NCI-H345 treated with DMSO at 0.1 percent for 48 hours (cell line): Measurements from ENCODE around the gene ZNF556.
"Not testable (repeated sequence)": the region's sequence is repeated elsewhere in the genome, so short reads cannot be mapped to it uniquely, and the experiment has no call there.

Source experiments
- DNase-seq: peaks from one replicate; lab custom pipeline; 2025; ENCODE audit not compliant: unreplicated experiment; lab: John Stamatoyannopoulos, UW

ZNF556 gene

DNA sequence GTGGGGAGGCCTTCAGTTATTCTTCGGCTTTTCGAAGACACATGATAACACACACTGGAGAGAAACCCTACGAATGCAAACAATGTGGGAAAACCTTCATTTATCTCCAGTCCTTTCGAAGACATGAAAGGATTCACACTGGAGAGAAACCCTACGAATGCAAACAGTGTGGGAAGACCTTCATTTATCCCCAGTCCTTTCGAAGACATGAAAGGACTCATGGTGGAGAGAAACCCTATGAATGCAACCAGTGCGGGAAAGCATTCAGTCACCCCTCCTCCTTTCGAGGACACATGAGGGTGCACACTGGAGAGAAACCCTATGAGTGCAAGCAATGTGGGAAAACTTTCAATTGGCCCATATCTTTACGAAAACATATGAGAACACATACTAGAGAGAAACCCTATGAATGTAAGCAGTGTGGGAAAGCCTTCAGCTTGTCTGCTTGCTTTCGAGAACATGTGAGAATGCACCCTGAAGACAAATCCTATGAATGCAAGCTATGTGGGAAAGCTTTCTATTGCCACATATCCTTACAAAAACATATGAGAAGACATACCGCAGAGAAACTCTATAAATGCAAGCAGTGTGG lies 14.0 kb upstream of the ZNF556 start:
- no peak for DNase-seq

DNA sequence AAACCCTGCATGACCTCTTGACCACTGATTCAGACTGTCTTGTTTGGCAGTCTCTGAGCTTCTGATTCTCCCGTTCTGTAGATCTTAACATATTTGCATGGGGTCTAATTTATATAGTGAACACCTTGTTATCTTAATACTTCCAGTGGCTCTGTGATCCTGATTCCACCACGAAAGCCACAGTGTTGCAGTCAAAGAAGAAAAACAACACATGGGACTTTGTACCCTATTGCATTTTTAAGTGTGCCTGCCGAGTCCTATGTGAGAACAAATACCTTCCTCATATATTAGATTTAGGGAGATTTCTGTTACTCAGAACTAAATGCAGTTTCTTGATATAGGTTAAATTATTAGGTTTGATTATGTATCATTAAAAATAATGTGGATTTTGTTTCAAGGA lies 12.3 kb upstream of the ZNF556 start:
- DNase-seq, result no peak

DNA sequence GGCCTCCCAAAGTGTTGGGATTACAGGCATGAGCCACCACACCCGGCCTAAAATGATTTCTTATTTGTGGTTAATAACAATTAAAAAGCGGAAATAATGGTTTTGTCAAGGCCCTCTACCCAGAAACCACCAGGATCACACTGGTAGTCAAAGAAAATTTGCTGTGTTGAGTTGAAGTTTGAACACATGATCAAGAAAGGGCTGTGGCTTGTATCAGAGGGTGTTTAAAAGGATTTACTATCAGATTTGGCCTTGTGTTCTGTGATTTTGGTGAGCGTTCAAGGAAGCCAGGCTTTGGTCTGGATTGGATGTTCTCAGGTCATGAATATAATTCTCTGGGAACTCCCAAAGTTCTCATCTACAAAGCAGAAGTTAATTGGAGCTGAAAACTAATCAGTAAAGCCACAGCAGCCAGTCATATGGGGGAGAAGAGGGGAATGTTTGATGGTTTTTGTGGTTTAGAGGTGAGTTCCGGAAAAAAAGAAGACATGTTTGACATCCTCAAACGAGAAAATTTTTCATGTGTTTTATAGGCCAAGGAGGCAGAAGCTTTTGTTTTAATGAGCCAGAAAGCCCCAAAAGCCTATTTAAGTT lies 10.6 kb upstream of the ZNF556 start:
- DNase-seq, result no peak

DNA sequence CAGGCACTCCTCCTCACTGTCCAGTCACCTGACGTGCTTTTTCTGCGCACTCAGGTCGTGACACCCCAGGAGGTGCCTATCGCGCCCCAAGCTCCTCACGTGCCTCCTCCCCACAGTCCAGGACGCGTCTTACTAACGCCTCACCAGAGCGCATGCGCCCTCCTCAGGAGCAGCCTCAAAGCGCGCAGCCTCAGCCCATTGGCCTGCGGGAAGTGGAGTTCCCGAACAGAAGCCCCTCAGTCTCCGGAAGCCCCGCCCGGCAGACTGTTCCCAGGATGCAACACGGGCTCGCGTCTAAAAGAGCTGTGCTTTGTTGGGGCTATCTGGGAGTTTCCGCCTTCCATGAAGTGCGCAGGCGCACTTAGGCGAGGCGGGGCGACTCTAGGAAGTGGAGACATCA lies 8.3 kb upstream of the ZNF556 start:
- no peak for DNase-seq

DNA sequence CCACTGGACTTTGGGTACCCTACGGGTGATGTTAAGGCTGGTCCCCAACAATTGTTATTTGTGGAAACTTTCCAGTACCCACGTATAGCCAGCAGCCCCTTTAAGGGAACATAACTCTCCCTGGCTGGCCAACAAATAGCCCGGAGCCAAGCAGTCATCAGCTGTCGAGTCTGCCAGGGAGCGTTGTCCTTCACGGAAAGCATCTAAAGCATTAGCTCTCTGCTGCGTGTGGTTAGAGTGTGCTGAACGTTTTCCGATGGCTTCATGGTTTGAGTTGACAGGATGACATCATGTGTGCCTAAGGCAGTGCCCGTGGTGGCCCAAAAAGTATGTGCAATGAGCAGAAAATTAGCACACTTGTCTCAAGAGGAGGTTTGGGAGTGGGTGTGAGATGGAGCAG lies 3.3 kb upstream of the ZNF556 start:
- no peak for DNase-seq

DNA sequence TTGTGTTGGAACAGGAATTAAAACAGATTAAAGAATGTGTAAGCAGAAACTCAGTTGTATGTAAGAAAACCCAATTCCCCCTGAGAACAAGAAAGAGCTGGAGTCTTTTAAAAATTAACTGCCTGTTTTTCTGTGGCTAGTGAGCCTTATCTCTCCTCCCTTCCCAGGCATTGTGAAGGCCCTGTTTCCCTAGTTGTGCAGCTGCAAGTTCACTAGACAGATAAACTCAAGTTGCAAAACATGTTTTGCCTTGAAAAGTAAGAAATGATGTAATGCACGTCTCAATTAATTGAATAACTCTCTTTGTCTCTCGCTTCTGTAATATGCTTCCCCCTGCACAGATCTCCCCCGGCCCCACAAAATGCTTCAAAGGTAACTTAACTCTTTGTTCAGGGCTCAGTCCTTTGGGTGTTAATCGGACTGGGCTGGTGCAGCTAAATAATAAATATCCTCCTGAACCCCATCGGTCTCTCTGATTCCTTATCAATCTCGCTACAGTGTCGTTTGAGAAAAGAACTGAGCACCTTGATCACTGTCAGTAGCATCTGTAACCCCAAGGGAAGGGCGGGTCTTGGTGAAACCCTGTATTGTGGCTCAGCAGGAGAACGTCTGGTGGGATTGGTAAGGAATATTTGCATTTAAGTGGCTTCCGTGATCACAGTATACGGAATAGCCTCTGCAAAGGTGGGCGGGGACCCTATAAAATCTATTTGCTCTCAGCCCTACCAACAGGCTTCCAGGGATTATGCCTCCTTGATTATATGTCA lies 1.6 kb upstream of the ZNF556 start:
- DNase-seq, result no peak

DNA sequence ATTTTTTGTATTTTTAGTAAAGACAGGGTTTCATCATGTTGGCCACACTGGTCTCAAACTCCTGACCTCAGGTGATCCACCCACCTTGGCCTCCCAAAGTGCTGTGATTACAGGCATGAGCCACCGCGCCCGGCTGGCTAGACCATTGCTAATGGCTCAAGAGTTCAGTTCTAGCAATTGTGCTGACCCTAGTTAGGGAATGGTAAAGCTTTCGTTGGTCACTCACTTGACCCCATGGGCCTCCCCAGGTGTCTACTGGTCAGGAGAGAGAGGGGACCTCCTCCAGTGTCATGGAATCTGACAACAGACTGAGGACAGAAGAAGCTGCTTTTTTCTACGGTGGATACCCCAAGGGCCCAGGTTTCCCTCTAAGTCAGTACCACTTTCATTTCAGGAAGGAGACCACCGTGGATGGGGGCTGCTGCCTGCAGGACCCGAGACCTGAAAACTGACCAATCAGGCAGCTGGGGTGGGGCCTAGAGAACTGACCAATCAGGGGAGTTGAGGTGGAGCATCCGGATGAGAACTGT lies 575 bp upstream of the ZNF556 start:
- no peak for DNase-seq

DNA sequence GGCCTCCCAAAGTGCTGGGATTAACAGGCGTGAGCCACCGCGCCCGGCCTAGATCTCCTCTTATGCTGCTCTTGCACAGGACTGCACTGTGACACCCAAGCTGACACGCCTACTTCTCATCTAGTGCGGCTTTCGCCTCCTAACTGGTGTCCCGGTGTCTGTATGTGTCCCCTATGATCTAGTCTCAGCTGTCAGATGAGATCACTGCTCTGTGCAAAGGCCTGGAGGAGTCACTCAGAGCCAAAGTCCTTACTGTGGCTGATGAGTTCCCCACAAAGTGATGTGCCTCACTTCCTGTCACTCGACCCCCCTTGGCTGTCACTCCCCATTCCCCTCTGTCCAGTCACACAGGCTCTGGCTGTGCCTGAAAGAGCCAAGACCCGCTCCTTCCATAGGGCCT lies 2.5 kb downstream of the ZNF556 start:
- no peak for DNase-seq

DNA sequence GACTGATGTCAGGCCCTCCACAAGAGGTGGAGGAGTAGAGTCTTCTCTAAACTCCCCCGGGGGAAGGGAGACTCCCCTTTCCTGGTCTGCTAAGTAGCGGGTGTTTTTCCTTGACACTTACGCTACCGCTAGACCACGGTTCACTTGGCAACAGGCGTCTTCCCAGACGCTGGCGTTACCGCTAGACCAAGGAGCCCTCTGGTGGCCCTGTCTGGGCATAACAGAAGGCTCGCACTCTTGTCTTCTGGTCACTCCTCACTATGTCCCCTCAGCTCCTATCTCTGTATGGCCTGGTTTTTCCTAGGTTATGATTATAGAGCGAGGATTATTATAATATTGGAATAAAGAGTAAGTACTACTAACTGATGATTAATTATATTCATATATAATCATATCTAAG lies 5.0 kb downstream of the ZNF556 start:
- not testable (repeated sequence) for DNase-seq

DNA sequence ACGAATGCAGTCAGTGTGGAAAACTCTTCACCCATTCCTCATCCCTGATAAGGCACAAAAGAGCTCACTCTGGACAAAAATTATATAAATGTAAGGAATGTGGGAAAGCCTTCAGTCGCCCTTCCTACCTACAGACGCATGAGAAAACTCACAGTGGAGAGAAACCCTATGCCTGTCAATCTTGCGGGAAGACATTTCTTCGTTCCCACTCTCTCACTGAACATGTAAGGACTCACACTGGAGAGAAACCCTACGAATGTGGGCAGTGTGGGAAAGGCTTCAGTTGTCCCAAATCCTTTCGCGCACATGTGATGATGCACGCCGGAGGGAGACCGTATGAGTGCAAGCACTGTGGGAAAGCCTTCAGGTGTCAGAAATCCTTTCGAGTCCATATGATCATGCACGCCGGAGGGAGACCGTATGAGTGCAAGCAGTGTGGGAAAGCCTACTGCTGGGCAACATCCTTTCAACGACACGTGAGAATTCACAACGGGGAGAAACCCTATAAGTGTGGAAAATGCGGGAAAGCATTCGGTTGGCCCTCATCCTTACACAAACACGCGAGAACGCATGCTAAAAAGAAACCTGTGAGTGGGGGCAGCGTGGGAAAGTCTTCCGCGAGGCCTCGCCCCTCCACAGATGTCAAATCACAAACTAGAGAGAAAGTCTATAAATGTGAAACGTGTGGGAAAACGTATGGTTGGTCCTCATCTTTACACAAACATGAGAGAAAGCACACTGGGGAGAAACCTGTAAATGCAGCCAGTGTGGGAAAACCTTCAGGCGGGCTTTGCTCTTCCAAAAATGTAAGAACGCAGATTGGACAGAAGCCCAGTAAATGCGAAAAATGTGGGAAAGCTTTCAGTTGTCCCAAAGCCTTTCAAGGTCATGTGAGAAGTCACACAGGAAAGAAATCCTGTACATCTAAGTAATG lies 10.5 kb downstream of the ZNF556 start:
- DNase-seq, result no peak

DNA sequence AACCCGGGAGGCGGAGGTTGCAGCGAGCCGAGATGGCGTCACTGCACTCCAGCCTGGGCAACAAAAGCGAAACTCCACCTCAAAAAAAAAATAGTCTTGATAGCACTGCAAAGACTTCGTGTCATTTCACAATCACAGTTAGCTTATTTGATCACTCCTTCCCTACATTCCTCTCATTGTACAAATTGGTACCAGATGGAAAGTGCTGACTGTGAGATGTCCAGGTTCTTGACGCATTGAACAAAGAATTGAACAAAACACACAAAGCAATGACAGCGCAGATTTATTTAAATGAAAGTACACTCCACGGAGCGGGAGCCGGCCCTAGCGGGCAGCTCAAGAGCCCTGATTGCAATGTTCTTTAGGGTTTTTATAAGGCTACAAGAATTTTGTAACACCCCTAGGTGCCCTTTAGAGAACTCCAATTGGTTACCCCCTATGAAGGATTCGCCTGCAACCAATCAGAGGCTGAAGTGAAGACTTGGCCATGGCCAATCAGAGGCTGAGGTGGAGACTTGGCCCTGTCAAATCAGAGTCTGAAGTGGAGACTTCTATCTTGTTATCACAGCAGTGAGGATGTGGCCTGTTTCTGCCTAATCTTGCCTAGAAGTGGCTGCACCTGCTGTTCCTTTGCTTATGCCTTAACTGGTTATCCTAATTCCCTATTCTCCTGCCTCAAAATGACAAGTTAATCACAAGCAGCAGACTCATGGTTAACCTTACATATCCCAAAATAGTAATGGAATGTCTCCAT lies 16.7 kb downstream of the ZNF556 start:
- DNase-seq, result no peak

DNA sequence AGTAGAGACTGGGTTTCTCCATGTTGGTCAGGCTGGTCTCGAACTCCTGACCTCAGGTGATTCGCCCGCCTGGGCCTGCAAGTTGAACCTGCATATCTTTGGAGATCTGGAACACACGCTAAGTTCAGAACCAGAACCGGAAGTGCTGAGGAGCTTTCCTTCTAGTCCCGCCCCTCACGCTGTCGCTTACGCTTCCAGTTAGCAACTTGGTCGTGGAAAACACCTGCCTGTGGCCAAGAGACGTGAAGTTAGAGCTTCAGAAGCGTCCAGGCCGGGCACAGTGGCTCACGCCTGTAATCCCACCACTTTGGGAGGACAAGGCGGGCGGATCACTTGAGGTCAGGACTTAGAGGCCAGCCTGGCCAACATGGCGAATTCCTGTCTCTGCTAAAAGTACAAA lies 18.6 kb downstream of the ZNF556 start:
- no peak for DNase-seq

DNA sequence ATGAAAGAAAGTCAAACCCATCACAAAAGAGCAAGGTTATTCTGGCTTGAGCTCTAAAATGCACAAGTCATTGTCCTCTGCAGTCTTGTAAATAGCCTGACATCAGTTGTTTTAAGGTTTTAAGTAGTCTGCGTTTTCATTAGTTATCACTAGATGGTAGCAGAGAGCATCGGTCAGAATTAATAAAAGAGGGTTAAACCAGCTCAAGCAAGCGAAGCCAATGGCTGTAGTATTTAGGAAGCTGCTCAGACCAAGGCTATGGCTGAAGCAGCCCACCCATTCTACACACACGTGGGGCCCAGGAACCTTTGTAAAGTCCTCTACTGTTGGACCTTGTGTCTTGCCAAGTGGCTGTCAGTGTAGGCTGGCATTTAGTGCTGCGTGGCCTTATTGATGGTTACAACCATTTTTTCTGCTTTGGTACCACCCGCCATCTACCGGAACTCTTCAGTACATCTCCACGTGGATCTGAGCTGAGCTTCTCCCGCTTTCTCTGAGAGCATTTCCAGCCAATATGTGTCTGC lies 20.3 kb downstream of the ZNF556 start:
- peak; percentile 53 for DNase-seq

DNA sequence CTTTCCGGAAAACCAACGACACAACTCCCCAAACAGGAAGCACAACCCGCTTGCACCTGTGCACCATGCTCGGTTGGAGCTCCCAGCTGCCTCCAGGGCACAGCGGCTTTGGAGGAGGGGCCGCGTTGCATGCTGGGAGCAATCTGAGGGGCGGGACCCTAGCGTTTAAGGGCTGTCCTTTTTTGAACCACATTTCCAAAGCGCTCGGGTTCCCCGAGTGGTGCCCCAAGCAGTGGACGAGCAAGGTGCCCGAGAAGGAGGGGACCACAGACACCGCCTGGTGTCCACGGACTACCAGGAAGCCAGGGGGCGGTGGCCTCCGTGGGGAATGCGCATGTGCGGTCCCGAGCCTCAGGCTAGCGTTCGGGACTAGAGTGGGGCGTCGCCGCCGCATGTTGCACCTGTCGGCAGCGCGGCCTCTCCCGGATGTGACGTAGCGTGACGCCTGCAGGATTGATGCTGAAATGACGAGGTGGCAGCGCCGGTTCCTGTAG lies 21.6 kb downstream of the ZNF556 start:
- no peak for DNase-seq

DNA sequence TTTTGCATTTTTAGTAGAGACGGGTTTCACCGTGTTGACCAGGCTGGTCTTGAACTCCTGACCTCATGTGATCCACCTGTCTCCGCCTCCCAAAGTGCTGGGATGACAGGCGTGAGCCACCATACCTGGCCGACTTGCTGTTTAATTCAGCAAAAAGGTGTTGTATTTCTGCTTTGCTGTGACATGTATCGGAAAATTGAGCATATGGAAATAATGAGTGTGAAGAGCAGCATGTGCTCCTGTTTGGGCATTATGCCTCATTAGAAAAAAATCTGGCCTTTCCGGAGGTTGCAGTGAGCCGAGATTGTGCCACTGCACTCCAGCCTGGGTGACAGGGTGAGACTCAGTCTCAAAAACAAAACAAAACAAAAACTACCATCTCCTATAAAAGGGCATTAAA lies 23.4 kb downstream of the ZNF556 start:
- not testable (repeated sequence) for DNase-seq

DNA sequence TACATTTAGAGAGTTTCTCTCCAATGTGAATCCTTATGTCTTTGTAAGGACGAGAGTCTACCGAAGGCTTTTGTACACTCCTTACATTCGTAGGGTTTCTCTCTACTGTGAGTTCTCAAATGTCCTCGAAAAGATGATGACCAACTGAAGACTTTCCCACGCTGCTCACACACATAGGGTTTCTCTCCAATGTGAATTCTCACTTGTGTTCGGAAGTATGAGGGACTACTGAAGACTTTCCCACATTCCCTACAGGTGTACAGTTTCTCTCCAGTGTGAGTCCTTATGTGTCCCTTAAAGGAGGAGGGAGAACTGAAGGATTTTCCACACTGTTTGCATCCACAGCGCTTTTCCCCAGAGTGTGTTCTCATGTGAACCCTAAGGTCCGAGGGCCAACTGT lies 29.6 kb downstream of the ZNF556 start:
- no peak for DNase-seq

DNA sequence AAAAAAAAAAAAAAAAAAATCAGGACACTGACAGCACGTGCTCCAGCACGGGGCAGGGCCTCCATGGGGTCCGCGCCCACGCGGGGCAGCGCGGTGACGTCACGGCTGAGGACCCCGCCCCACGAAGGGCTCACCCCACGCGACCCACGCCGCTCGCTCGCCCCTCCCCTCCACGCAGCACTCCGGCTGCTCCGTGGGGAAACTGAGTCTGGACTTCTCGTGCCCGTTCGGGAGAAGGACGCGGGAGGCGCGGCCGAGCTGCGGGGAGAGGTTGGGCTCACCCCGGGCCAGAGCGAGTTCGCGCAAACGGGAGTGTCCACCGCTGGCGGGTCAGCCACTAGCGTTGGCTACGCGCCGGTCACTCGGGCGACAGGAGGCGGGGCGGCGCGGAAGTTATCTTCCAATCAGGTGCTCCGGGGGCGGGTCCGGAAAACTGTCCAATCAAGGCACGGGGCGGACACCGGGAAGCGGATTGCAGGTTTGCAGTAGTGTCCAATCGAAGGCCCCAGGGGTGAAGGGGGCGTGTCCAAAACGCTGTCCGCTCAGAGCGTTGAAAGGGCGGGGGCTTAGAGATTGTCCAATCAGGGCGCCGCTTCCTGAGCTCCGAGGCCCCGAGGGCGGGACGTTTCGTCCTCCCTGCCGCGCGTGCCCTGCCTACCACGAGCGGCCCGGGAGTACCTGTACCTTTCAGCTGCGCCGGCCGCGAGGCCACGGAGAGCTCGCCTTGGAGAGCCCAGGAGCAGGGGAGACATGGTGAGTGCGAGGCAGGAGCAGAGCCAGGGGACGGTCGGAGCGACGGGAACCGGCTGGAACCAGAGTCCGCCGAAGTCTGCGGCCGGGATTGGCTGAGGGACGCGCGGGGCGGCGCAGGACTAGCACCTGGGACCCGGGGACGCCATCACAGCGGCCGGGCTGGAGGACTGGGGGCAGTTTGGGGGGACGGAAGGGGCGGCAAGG lies 33.4 kb downstream of the ZNF556 start, which contains the start of gene ZNF57:
ZNF57 (plus strand) TSS at position 633 of the 957 bp plus-strand sequence; CDS start at position 751, 118 bp downstream.
- DNase-seq, result peak; percentile 98

DNA sequence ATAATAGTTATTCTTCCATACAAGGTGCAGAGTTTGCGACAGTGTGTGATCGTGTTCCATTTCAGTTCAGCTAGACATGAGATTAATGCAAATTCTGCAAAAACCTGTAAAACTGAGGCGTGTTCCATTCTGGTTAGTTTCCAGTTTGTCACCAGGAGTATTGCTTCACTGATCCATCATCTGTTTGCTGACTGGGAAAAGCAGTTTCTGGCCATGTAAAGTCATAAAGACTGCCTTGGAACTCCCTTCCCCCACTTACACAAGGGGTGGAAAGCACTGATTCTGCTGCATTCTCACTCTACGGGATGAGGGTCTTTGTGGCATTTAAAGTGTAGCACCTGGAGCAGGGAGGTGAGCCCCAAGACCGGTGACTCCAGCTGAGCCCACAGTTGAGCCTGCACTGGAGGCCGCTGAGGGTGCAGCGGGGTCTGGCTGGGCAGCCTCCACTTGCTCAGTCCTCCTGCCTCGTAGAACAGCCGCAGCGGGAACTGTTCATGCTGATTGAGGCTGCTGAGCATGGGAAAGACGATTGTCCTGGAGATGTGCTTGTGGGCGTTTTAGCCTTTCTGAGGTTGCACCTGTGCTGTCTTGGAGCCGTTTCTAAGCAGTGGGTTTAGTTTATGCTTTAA lies 35.6 kb downstream of the ZNF556 start:
- no peak for DNase-seq
